ENCODE measurements around the gene LMO1. TPM values are rescaled to one million over a fixed set of nuclear protein-coding genes. Genes with fewer than 3 reads are reported as not detected.

LMO1 gene
- total RNA-seq, 2 donors from 2014 or later = not detected

DNA sequence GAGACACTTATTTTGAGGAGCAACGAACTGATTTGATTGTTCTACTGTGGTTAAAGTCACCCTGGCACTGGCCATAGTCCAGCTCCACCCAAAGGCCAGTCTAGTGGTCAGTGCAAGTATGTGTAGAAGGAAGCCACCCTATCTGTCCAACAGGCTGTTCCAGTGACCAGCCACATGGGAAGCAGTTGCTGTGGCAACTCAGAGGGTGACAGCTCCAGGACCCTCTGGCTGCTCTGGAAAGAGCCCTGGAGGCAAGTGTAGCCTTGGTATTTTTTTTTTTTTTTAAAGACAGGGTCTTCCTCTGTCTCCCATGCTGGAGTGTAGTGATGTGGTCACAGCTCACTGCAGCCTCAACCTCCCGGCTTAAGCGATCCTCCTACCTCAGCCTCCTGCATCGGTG, 27.8 kb downstream of the LMO1 start:
- DNase-seq (ENCODE audit: low spot score) = no peak
- Histone ChIP-seq H3K4me1 (replicated peaks) (no peaks in the 10 kb centered on the region), H3K36me3 (no peaks in the 10 kb centered on the region), H3K27me3 (replicated peaks; ENCODE audit: insufficient read depth) (no peaks in the 10 kb centered on the region), H3K27ac (no peak overlapping the region), H3K9me3 (no peaks in the 10 kb centered on the region), H3K4me3 (no peak overlapping the region)
- intact Hi-C loops (cut with DNase I) = no loop called here
- WGBS = 91% methylated on average over 4 of the region's 4 CpGs
- TF ChIP-seq POLR2AphosphoS5 (IDR thresholded peaks at IDR 0.05) (no peak), POLR2A (IDR thresholded peaks at IDR 0.05) (no peak)
- TF ChIP-seq, protein P1, sequence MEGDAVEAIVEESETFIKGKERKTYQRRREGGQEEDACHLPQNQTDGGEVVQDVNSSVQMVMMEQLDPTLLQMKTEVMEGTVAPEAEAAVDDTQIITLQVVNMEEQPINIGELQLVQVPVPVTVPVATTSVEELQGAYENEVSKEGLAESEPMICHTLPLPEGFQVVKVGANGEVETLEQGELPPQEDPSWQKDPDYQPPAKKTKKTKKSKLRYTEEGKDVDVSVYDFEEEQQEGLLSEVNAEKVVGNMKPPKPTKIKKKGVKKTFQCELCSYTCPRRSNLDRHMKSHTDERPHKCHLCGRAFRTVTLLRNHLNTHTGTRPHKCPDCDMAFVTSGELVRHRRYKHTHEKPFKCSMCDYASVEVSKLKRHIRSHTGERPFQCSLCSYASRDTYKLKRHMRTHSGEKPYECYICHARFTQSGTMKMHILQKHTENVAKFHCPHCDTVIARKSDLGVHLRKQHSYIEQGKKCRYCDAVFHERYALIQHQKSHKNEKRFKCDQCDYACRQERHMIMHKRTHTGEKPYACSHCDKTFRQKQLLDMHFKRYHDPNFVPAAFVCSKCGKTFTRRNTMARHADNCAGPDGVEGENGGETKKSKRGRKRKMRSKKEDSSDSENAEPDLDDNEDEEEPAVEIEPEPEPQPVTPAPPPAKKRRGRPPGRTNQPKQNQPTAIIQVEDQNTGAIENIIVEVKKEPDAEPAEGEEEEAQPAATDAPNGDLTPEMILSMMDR (IDR thresholded peaks at IDR 0.05) = no peak

DNA sequence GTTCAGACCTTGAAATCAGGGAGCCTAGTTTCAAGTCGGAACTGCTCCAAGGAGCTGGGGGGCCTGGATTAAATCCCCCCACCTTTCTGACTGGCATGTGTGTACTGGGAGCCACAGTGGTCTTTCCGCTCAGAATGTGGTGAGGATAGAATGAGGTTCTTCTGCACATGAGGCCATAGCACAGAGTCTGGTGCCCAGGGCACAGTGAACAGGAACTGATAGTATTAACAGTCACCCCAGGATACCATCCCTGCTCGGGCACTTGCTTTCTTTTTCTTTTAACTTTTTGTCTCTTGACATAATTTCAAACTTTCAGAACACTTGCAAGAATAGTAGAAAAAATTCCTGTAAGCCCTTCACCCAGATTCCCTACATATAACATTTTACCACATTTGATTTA, 28.8 kb downstream of the LMO1 start:
- DNase-seq (ENCODE audit: low spot score) = no peak
- Histone ChIP-seq H3K27ac (no peak overlapping the region), H3K9me3 (no peaks in the 10 kb centered on the region), H3K36me3 (no peaks in the 10 kb centered on the region), H3K4me1 (replicated peaks) (no peaks in the 10 kb centered on the region), H3K27me3 (replicated peaks; ENCODE audit: insufficient read depth) (no peaks in the 10 kb centered on the region), H3K4me3 (no peak overlapping the region)
- intact Hi-C loops (cut with DNase I) = no loop called here
- WGBS = 90% methylated on average over 3 of the region's 3 CpGs
- TF ChIP-seq POLR2AphosphoS5 (IDR thresholded peaks at IDR 0.05) = no peak
- no peak for TF ChIP-seq POLR2A (IDR thresholded peaks at IDR 0.05)
- TF ChIP-seq, protein P1 (IDR thresholded peaks at IDR 0.05) = no peak

DNA sequence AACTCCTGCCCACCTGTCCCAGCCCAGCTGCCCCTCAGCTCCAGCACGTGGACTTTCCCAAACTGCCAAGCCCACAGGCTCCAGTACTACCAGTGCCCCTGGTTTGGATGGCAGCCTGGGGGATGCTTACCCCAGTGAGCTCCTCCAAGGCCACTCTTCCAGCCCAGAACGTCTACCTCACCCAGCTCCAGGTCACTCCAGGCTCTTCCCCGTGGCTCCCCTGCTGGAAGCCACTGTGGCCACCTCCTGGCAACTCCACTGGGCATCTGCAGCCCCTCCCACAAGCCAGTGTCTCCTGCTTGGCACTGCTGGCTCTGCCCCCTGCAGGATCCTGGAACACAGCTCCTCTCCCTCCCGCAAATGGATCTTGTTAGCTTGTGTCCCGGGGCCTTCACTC, 29.3 kb downstream of the LMO1 start:
- no peak overlapping the region for H3K27ac ChIP-seq
- H3K36me3 ChIP-seq = no peaks in the 10 kb centered on the region
- no peaks in the 10 kb centered on the region for H3K9me3 ChIP-seq
- H3K4me3 ChIP-seq = no peak overlapping the region
- no peaks in the 10 kb centered on the region for H3K4me1 ChIP-seq (replicated peaks)
- no peak for DNase-seq (ENCODE audit: low spot score)
- intact Hi-C loops (cut with DNase I) = no loop called here
- no peaks in the 10 kb centered on the region for H3K27me3 ChIP-seq (replicated peaks; ENCODE audit: insufficient read depth)
- WGBS = 78% methylated on average over 5 of the region's 5 CpGs
- TF ChIP-seq, protein P1 (IDR thresholded peaks at IDR 0.05) = no peak
- no peak for TF ChIP-seq POLR2AphosphoS5 (IDR thresholded peaks at IDR 0.05)
- no peak for TF ChIP-seq POLR2A (IDR thresholded peaks at IDR 0.05)

DNA sequence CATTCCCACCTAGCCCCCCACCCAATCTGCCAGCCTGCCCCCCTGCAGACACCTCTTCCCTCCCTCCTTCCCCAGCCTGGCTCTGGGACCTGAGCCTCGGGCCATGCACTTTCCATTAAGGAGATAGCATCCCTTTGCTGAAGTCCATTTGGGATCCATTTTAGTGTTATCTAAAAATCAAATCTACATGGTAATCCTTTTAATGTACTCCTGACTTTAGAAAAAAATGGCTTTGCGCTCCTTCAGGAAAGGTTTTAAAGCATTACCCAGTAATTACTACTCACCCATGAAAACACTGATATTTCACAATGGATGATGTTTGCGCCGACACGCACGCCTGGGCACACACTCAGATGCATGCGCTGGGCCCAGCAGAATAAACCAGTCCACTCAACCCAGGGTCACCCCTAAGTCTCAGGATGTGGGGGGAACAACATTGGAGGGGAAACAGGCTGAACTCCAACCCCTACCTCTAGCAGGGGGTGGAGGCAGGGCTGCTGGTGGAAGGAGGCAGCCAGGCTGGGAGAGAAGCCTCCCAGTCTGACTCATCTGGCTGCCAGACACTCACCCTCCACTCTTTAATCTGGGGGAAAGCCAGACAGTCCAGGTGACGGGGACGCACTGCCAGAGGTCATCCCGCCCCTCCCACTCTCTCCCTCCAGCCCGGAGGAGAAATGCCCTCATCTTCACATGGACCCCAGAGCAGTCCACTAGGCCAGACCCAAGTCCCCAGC, 29.8 kb downstream of the LMO1 start:
- 48% methylated on average over 11 of the region's 11 CpGs for WGBS
- no peaks in the 10 kb centered on the region for H3K4me1 ChIP-seq (replicated peaks)
- no peaks in the 10 kb centered on the region for H3K36me3 ChIP-seq
- TF ChIP-seq, protein P1 (IDR thresholded peaks at IDR 0.05) = no peak
- no peak for TF ChIP-seq POLR2A (IDR thresholded peaks at IDR 0.05)
- no peak for TF ChIP-seq POLR2AphosphoS5 (IDR thresholded peaks at IDR 0.05)
- no peak overlapping the region for H3K27ac ChIP-seq
- H3K4me3 ChIP-seq = no peak overlapping the region
- intact Hi-C loops (cut with DNase I) = no loop called here
- no peak for DNase-seq (ENCODE audit: low spot score)
- H3K9me3 ChIP-seq = no peaks in the 10 kb centered on the region
- no peaks in the 10 kb centered on the region for H3K27me3 ChIP-seq (replicated peaks; ENCODE audit: insufficient read depth)

Measured in prostate gland (tissue), 2 donors.